ENCODE data around the gene METTL15.

DNA sequence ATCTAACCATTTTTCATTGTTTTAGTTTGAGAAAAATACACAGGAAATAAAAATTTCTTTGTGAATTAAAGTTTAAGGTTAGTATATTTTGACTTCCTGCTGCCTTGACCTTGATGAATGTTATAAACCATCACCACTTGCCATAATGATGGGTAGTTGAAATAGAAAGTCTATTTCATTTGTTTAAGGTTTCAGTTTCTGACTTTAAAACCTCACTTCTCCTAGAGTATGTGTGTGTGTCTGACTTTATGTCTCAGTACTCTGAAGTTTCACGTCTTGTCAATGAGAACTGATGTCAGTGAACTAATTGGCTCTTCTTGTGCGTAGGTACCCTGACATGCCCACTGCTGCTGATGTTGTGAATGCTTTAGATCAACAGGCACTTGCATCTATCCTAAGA is 188.2 kb downstream of the METTL15 start:
- TF ChIP-seq, protein P1, sequence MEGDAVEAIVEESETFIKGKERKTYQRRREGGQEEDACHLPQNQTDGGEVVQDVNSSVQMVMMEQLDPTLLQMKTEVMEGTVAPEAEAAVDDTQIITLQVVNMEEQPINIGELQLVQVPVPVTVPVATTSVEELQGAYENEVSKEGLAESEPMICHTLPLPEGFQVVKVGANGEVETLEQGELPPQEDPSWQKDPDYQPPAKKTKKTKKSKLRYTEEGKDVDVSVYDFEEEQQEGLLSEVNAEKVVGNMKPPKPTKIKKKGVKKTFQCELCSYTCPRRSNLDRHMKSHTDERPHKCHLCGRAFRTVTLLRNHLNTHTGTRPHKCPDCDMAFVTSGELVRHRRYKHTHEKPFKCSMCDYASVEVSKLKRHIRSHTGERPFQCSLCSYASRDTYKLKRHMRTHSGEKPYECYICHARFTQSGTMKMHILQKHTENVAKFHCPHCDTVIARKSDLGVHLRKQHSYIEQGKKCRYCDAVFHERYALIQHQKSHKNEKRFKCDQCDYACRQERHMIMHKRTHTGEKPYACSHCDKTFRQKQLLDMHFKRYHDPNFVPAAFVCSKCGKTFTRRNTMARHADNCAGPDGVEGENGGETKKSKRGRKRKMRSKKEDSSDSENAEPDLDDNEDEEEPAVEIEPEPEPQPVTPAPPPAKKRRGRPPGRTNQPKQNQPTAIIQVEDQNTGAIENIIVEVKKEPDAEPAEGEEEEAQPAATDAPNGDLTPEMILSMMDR (IDR thresholded peaks at IDR 0.05), result no peak
- TF ChIP-seq POLR2A (IDR thresholded peaks at IDR 0.05), result no peak
